ENCODE measurements around the gene EIF3I. TPM values are rescaled to one million over a fixed set of nuclear protein-coding genes. Genes with fewer than 3 reads are reported as not detected.

EIF3I gene
- total and polyA plus RNA-seq, 3 donors from 2014 or later = 97.7 to 140 (median 140) TPM

DNA sequence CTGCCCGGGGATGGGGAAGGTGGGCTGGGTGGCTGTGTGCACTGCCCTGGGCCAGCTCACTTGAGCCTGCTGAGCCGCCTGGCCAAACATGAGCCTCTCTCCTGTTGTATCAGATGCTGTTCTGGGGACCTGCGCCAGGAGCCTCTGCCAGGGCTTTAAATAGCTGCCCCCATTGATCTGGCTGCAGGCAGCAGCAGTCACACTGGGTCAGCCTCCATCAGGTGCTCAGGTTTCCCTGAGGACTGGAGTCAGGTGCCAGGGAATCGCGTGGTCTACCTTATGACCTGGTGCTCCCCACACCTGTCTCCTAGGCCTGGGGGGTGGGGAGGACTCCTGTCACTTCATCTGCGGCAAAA, 22.5 kb upstream of the EIF3I start:
- 40 to 41% methylated on average over 1 to 6 of the region's 6 CpGs for WGBS, 2 donors
- Histone ChIP-seq H3K4me3 (no peak overlapping the region), H3K27me3 (no peaks in the 10 kb centered on the region), H3K36me3 (ENCODE audit: low read depth, missing control alignments) (no peaks in the 10 kb centered on the region), H3K4me1 (peaks cover 40% of the 10 kb centered on the region), H3K27ac (peak overlapping the region; percentile 71 to 94), H3K9me3 (no peaks in the 10 kb centered on the region)
- TF ChIP-seq CTCF (IDR thresholded peaks at IDR 0.05) (no peak), POLR2A (IDR thresholded peaks at IDR 0.05) (no peak)
- DNase-seq = peak; percentile 78
- intact Hi-C loops (cut with DNase I; ENCODE audit: low total_unique reads) = no loop called here

DNA sequence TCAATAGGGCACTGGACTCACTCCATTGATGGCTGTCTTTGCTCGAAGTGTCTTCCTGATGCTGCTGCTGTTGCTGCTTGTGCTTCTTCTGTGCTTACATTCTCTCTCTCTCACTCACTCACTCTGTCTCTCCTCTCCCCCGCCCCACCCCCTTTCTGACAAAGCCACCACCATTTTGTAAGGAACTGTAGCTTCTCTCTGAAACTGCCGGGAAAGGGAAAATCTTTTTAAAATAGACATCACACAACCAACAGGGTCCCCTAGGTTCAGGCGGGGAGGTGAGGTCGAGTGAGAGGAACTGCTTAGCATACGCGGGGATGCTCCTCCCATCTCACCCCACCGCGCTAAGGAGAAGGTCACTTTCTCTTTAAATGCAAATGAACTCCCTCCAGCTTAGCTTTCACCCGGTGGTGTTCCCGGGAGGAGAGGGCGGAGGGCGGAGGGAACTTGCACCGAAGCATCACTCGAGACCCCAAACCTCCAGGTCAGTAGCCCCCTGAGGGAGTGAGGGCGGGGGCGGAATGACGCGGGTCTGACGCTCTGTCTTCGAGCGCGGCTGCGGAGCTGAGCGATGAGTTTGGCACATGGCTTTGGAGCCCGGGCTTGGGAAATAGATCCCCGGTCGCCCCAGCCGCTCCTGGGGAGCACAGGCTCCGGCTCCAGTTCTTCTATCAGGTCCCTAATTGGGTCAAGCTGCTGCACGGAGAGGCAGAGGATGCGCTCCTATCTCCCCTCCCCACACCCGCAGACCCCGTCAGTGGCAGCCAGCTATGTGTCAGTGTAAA, 21.8 kb upstream of the EIF3I start, which contains the start of gene CCDC28B:
CCDC28B (plus strand) TSS at position 370 of the 785 bp plus-strand sequence. CDS start 1,341 bp downstream, outside the sequence.
- peak within 1 kb of the TSS; percentile 63 to 68 for H3K4me3 ChIP-seq
- WGBS, 2 donors = 0 to 1% methylated on average over 13 to 34 of the region's 34 CpGs
- no peaks in the 10 kb centered on the region for H3K27me3 ChIP-seq
- DNase-seq = peak; percentile 73
- H3K4me1 ChIP-seq = peaks cover 44% of the 10 kb centered on the region
- H3K27ac ChIP-seq = peak within 1 kb of the TSS; percentile 71 to 94
- no peaks in the 10 kb centered on the region for H3K9me3 ChIP-seq
- TF ChIP-seq POLR2A (IDR thresholded peaks at IDR 0.05) = no peak
- TF ChIP-seq CTCF (IDR thresholded peaks at IDR 0.05) = no peak
- intact Hi-C loops (cut with DNase I; ENCODE audit: low total_unique reads) = no loop called here
- H3K36me3 ChIP-seq (ENCODE audit: low read depth, missing control alignments) = no peaks in the 10 kb centered on the region

GRCh38 chr1:32201011-32201855, 21.0 kb upstream of the EIF3I start:
- peak; percentile 90 for DNase-seq
- Histone ChIP-seq H3K36me3 (ENCODE audit: low read depth, missing control alignments) (no peaks in the 10 kb centered on the region), H3K4me1 (peaks cover 50% of the 10 kb centered on the region), H3K27me3 (no peaks in the 10 kb centered on the region), H3K4me3 (peak overlapping the region; percentile 63 to 68), H3K9me3 (no peaks in the 10 kb centered on the region), H3K27ac (peak overlapping the region; percentile 71 to 94)
- WGBS, 2 donors = 4 to 7% methylated on average over 8 to 26 of the region's 26 CpGs
- intact Hi-C loops (cut with DNase I; ENCODE audit: low total_unique reads) = no loop called here
- TF ChIP-seq CTCF (IDR thresholded peaks at IDR 0.05) (no peak), POLR2A (IDR thresholded peaks at IDR 0.05) (no peak)

DNA sequence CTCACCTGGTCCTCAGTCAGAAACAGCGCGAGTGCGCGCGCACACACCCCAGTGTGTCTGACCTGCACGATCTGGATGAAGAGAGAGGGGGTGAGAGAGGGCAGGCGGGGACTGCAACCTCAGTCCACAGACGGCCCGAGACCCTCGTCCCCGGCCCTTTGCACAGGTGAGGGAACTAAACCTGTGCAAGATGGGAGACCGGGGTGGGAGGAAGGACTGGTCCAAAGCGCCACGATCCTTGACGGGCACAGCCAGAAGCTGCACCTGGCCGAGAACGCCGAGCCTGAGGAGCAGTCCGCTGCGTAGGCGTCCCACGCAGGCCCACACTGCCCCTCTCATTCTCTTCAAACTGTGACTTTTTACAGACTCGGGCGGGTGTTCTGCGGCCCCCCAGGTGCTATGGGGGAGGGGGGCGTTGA, 17.3 kb upstream of the EIF3I start:
- H3K9me3 ChIP-seq = no peaks in the 10 kb centered on the region
- H3K4me3 ChIP-seq = peak overlapping the region; percentile 71
- TF ChIP-seq CTCF (IDR thresholded peaks at IDR 0.05) (no peak), POLR2A (IDR thresholded peaks at IDR 0.05) (no peak)
- peaks cover 40% of the 10 kb centered on the region for H3K4me1 ChIP-seq
- WGBS, 2 donors = 23 to 28% methylated on average over 24 to 26 of the region's 26 CpGs
- DNase-seq = no peak
- intact Hi-C loops (cut with DNase I; ENCODE audit: low total_unique reads) = no loop called here
- H3K36me3 ChIP-seq (ENCODE audit: low read depth, missing control alignments) = no peaks in the 10 kb centered on the region
- H3K27me3 ChIP-seq = no peaks in the 10 kb centered on the region
- peak overlapping the region; percentile 57 to 77 for H3K27ac ChIP-seq
